ENCODE data around the gene B3GNT7. TPM values are rescaled to one million over a fixed set of nuclear protein-coding genes. Genes with fewer than 3 reads are reported as not detected.
"Not testable (repeated sequence)": the region's sequence is repeated elsewhere in the genome, so short reads cannot be mapped to it uniquely, and the experiment has no call there.

B3GNT7 gene
- total RNA-seq, 2 donors from 2014 or later, result 13.0 to 32.3 TPM

GRCh38 chr2:231429152-231429551, 33.6 kb downstream of the B3GNT7 start:
- H3K27me3 ChIP-seq (ENCODE audit: control insufficient read depth, insufficient read depth, low read length, poor library complexity, severe bottlenecking), result no peaks in the 10 kb centered on the region
- peaks cover 14% of the 10 kb centered on the region for H3K9me3 ChIP-seq (ENCODE audit: control insufficient read depth, low read length)
- no peak for DNase-seq
- 58 to 66% methylated on average over 4 to 6 of the region's 6 CpGs for WGBS, 2 experiments (ENCODE audit: insufficient coverage in 1 of 2, insufficient read length in 1 of 2)
- peaks cover 1% of the 10 kb centered on the region for H3K36me3 Mint-ChIP-seq (ENCODE audit: low read depth)
- peaks cover 8% of the 10 kb centered on the region for H3K27me3 Mint-ChIP-seq (ENCODE audit: insufficient read depth)
- H3K4me3 ChIP-seq (ENCODE audit: low read length), result no peak overlapping the region
- no peak overlapping the region for H3K27ac ChIP-seq (ENCODE audit: low read depth, low read length)
- no peak overlapping the region for H3K4me3 Mint-ChIP-seq
- peaks cover 10% of the 10 kb centered on the region for H3K4me1 Mint-ChIP-seq
- peaks cover 6% of the 10 kb centered on the region for H3K4me1 ChIP-seq (ENCODE audit: control insufficient read depth, insufficient read depth, low read length)
- no peak overlapping the region for H3K27ac Mint-ChIP-seq
- H3K9ac ChIP-seq (ENCODE audit: extremely low read depth, low read length, poor library complexity, severe bottlenecking), result no peak overlapping the region
- TF ChIP-seq CTCF (conservative IDR thresholded peaks at IDR 0.05), result no peak
- no peaks in the 10 kb centered on the region for H3K36me3 ChIP-seq (ENCODE audit: control insufficient read depth, insufficient read depth, low read length)
- H3K9me3 Mint-ChIP-seq, result peaks cover 37% of the 10 kb centered on the region

GRCh38 chr2:231429901-231430300, 34.4 kb downstream of the B3GNT7 start:
- Histone ChIP-seq H3K4me1 (ENCODE audit: control insufficient read depth, insufficient read depth, low read length) (peaks cover 6% of the 10 kb centered on the region), H3K36me3 (ENCODE audit: control insufficient read depth, insufficient read depth, low read length) (no peaks in the 10 kb centered on the region), H3K9me3 (ENCODE audit: control insufficient read depth, low read length) (peaks cover 14% of the 10 kb centered on the region), H3K27ac (ENCODE audit: low read depth, low read length) (no peak overlapping the region), H3K27me3 (ENCODE audit: control insufficient read depth, insufficient read depth, low read length, poor library complexity, severe bottlenecking) (no peaks in the 10 kb centered on the region), H3K4me3 (ENCODE audit: low read length) (no peak overlapping the region), H3K9ac (ENCODE audit: extremely low read depth, low read length, poor library complexity, severe bottlenecking) (no peak overlapping the region)
- 90 to 93% methylated on average over 3 of the region's 3 CpGs for WGBS, 2 experiments (ENCODE audit: insufficient coverage in 1 of 2, insufficient read length in 1 of 2)
- Mint-ChIP-seq H3K27ac (no peak overlapping the region), H3K4me1 (peaks cover 10% of the 10 kb centered on the region), H3K36me3 (ENCODE audit: low read depth) (peaks cover 1% of the 10 kb centered on the region), H3K27me3 (ENCODE audit: insufficient read depth) (peaks cover 8% of the 10 kb centered on the region), H3K4me3 (no peak overlapping the region), H3K9me3 (peaks cover 37% of the 10 kb centered on the region)
- no peak for TF ChIP-seq CTCF (conservative IDR thresholded peaks at IDR 0.05)
- DNase-seq, result no peak

- not testable (repeated sequence) for H3K27ac ChIP-seq (ENCODE audit: low read depth, low read length); H3K27me3 ChIP-seq (ENCODE audit: control insufficient read depth, insufficient read depth, low read length, poor library complexity, severe bottlenecking); DNase-seq; H3K27me3 Mint-ChIP-seq (ENCODE audit: insufficient read depth); H3K4me1 Mint-ChIP-seq; H3K4me1 ChIP-seq (ENCODE audit: control insufficient read depth, insufficient read depth, low read length); H3K27ac Mint-ChIP-seq; H3K36me3 ChIP-seq (ENCODE audit: control insufficient read depth, insufficient read depth, low read length); H3K4me3 Mint-ChIP-seq; H3K36me3 Mint-ChIP-seq (ENCODE audit: low read depth); H3K4me3 ChIP-seq (ENCODE audit: low read length); H3K9ac ChIP-seq (ENCODE audit: extremely low read depth, low read length, poor library complexity, severe bottlenecking)
- peaks cover 38% of the 10 kb centered on the region for H3K9me3 Mint-ChIP-seq
- WGBS, 2 experiments (ENCODE audit: insufficient coverage in 1 of 2, insufficient read length in 1 of 2), result 94 to 100% methylated on average over 1 to 4 of the region's 4 CpGs
- peaks cover 14% of the 10 kb centered on the region for H3K9me3 ChIP-seq (ENCODE audit: control insufficient read depth, low read length)
These were observed 34.9 kb downstream of the B3GNT7 start for GRCh38 chr2:231430437-231430836.

DNA sequence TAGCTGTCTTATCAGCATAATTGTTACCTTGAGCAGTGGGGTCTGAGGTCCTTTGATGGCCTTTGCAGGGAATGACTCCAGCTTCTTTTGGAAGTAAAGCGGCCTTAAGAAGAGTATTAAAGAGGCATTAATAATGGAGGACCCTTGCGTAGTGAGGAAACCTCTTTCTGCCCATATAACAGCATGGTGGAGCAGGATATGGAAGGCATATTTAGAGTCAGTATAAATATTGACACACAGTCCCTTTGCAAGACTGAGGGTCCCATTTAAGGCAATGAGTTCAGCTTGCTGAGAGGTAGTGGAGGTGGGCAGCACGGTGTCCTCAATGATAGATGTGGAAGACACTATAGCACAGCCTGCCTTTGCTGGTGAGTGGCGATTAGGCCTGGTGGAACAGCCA, 36.1 kb downstream of the B3GNT7 start:
- H3K27ac ChIP-seq (ENCODE audit: low read depth, low read length), result no peak overlapping the region
- no peaks in the 10 kb centered on the region for H3K36me3 ChIP-seq (ENCODE audit: control insufficient read depth, insufficient read depth, low read length)
- no peaks in the 10 kb centered on the region for H3K4me1 ChIP-seq (ENCODE audit: control insufficient read depth, insufficient read depth, low read length)
- H3K9ac ChIP-seq (ENCODE audit: extremely low read depth, low read length, poor library complexity, severe bottlenecking), result no peak overlapping the region
- peaks cover 14% of the 10 kb centered on the region for H3K9me3 ChIP-seq (ENCODE audit: control insufficient read depth, low read length)
- 96 to 100% methylated on average over 1 to 4 of the region's 4 CpGs for WGBS, 2 experiments (ENCODE audit: insufficient coverage in 1 of 2, insufficient read length in 1 of 2)
- no peak overlapping the region for H3K4me3 Mint-ChIP-seq
- H3K27me3 Mint-ChIP-seq (ENCODE audit: insufficient read depth), result peaks cover 2% of the 10 kb centered on the region
- H3K4me3 ChIP-seq (ENCODE audit: low read length), result no peak overlapping the region
- DNase-seq, result no peak
- no peaks in the 10 kb centered on the region for H3K4me1 Mint-ChIP-seq
- no peak for TF ChIP-seq CTCF (conservative IDR thresholded peaks at IDR 0.05)
- H3K9me3 Mint-ChIP-seq, result peaks cover 39% of the 10 kb centered on the region
- no peak overlapping the region for H3K27ac Mint-ChIP-seq
- no peaks in the 10 kb centered on the region for H3K27me3 ChIP-seq (ENCODE audit: control insufficient read depth, insufficient read depth, low read length, poor library complexity, severe bottlenecking)
- H3K36me3 Mint-ChIP-seq (ENCODE audit: low read depth), result peaks cover 1% of the 10 kb centered on the region
